Activated CD8-positive, alpha-beta T cell treated with anti-CD3 and anti-CD28 coated beads for 36 hours (primary cell): ENCODE measurements around the gene SGMS1. TPM values are rescaled to one million over a fixed set of nuclear protein-coding genes. Genes with fewer than 3 reads are reported as not detected.
A peak's percentile ranks its signal among the peaks of the same experiment; 100 is the strongest.
"Not testable (repeated sequence)": the region's sequence is repeated elsewhere in the genome, so short reads cannot be mapped to it uniquely, and the experiment has no call there.

ENCODE experiments used
- ATAC-seq: fragments of 200-7000 bp; cut with Tn5 transposase; one replicate; pipeline ENCODE4 v1.10.0; 2021; ENCODE audit warnings: mild to moderate bottlenecking, moderate library complexity
- CTCF ChIA-PET: fragments of 350-600 bp; sonication (Branson Sonifier 250); formaldehyde crosslinking; loops from one replicate; lab custom pipeline; 2021; ENCODE audit warnings: antibody characterized with exemption; lab: Charles Lee
- POLR2A ChIA-PET: fragments of 350-600 bp; sonication (Branson Sonifier 250); formaldehyde crosslinking; loops from one replicate; lab custom pipeline; 2021; ENCODE audit warnings: antibody characterized with exemption; lab: Charles Lee
- DNase-seq: peaks from one replicate; pipeline ENCODE4 v3.0.0-alpha.2; 2020
- H3K27ac Mint-ChIP-seq: one replicate; pipeline ENCODE4 v1.8.0; 2021; ENCODE audit warnings: mild to moderate bottlenecking, mixed read lengths
- H3K27me3 Mint-ChIP-seq: one replicate; pipeline ENCODE4 v1.8.0; 2021; ENCODE audit warnings: mixed read lengths
- H3K36me3 Mint-ChIP-seq: one replicate; pipeline ENCODE4 v1.8.0; 2021; ENCODE audit warnings: low read depth, mixed read lengths
- H3K4me1 Mint-ChIP-seq: one replicate; pipeline ENCODE4 v1.8.0; 2021; ENCODE audit warnings: low read depth, mixed read lengths
- H3K4me3 Mint-ChIP-seq: one replicate; pipeline ENCODE4 v1.8.0; 2021; ENCODE audit warnings: mild to moderate bottlenecking, moderate library complexity, mixed read lengths
- H3K9me3 Mint-ChIP-seq: one replicate; pipeline ENCODE4 v1.8.0; 2021; ENCODE audit warnings: mixed read lengths
- CTCF ChIP-seq: fragments of 200-600 bp; IDR thresholded peaks from one replicate; pipeline ENCODE4 v1.8.0; 2022; ENCODE audit warnings: antibody characterized with exemption, mild to moderate bottlenecking
- intact Hi-C: fragments of 100-400 bp; cut with micrococcal nuclease; formaldehyde crosslinking; loops from one replicate; pipeline ENCODE4 v1.10.0; 2022
- total RNA-seq, 2 experiments: library from RNA; stranded (reverse); gene quantifications; one replicate each; pipeline ENCODE4 v1.2.3, GENCODE V29; 2021

Gene SGMS1
- total RNA-seq, 2 experiments from 2014 or later = 9.0 to 10.6 TPM

- ATAC-seq = peak; percentile 34
- peak; percentile 47 for TF ChIP-seq CTCF
- DNase-seq = peak; percentile 61
- Mint-ChIP-seq H3K27ac (no peak overlapping the region), H3K4me1 (no peaks in the 10 kb centered on the region), H3K4me3 (no peak overlapping the region), H3K9me3 (no peaks in the 10 kb centered on the region), H3K36me3 (no peaks in the 10 kb centered on the region), H3K27me3 (peaks cover 12% of the 10 kb centered on the region)
- intact Hi-C loops = no loop called here
- POLR2A ChIA-PET = no interaction called here
- CTCF ChIA-PET = interaction anchor here (0.7 to 2.1 kb wide), 16 partner anchors 9 to 681 kb away, joined by 3 to 9 read pairs (median 4); no protein-coding TSS in a partner anchor
Measured at GRCh38 chr10:50275650-50276235, 348.0 kb downstream of the SGMS1 start.

- no peak for DNase-seq
- Mint-ChIP-seq H3K4me1 (no peaks in the 10 kb centered on the region), H3K36me3 (no peaks in the 10 kb centered on the region), H3K4me3 (no peak overlapping the region), H3K9me3 (no peaks in the 10 kb centered on the region), H3K27ac (no peak overlapping the region), H3K27me3 (peaks cover 11% of the 10 kb centered on the region)
- POLR2A ChIA-PET = no interaction called here
- intact Hi-C loops = no loop called here
- CTCF ChIA-PET = no interaction called here
- ATAC-seq = no peak
- no peak for TF ChIP-seq CTCF
Measured at GRCh38 chr10:50272531-50272930, 351.2 kb downstream of the SGMS1 start.

GRCh38 chr10:50271564-50272250 is 352.0 kb downstream of the SGMS1 start:
- ChIA-PET POLR2A (no interaction called here), CTCF (no interaction called here)
- TF ChIP-seq CTCF = no peak
- H3K4me1 Mint-ChIP-seq = no peaks in the 10 kb centered on the region
- H3K36me3 Mint-ChIP-seq = no peaks in the 10 kb centered on the region
- H3K27ac Mint-ChIP-seq = no peak overlapping the region
- peaks cover 9% of the 10 kb centered on the region for H3K27me3 Mint-ChIP-seq
- no peaks in the 10 kb centered on the region for H3K9me3 Mint-ChIP-seq
- intact Hi-C loops = no loop called here
- ATAC-seq (no peak), DNase-seq (no peak)
- H3K4me3 Mint-ChIP-seq = no peak overlapping the region

- H3K36me3 Mint-ChIP-seq, H3K4me3 Mint-ChIP-seq, H3K27ac Mint-ChIP-seq, H3K9me3 Mint-ChIP-seq, H3K4me1 Mint-ChIP-seq, intact Hi-C loops, POLR2A ChIA-PET, ATAC-seq, DNase-seq, CTCF ChIA-PET: not testable (repeated sequence)
- peaks cover 31% of the 10 kb centered on the region for H3K27me3 Mint-ChIP-seq
Measured at GRCh38 chr10:50267877-50268276, 355.9 kb downstream of the SGMS1 start.

GRCh38 chr10:50262625-50263024 is 361.1 kb downstream of the SGMS1 start:
- Mint-ChIP-seq H3K4me1 (peaks cover 13% of the 10 kb centered on the region), H3K27me3 (peaks cover 43% of the 10 kb centered on the region)
- peak; percentile 4 for DNase-seq
- H3K4me3 Mint-ChIP-seq, H3K9me3 Mint-ChIP-seq, H3K36me3 Mint-ChIP-seq, POLR2A ChIA-PET, H3K27ac Mint-ChIP-seq, ATAC-seq, CTCF ChIA-PET, intact Hi-C loops: not testable (repeated sequence)

GRCh38 chr10:50260791-50261281 is 362.9 kb downstream of the SGMS1 start:
- POLR2A ChIA-PET = no interaction called here
- Mint-ChIP-seq H3K36me3 (no peaks in the 10 kb centered on the region), H3K27me3 (peaks cover 40% of the 10 kb centered on the region), H3K4me3 (no peak overlapping the region), H3K9me3 (no peaks in the 10 kb centered on the region), H3K4me1 (peaks cover 13% of the 10 kb centered on the region), H3K27ac (no peak overlapping the region)
- peak; percentile 95 for ATAC-seq
- peak; percentile 77 for DNase-seq
- TF ChIP-seq CTCF = no peak
- CTCF ChIA-PET = interaction anchor here (0.8 to 1.1 kb wide), 2 partner anchors 15 kb away, joined by 3 read pairs; no protein-coding TSS in a partner anchor
- intact Hi-C loops = no loop called here
